ENCODE data around the gene MEMO1. TPM values are rescaled to one million over a fixed set of nuclear protein-coding genes. Genes with fewer than 3 reads are reported as not detected.

The MEMO1 gene
- total and polyA plus RNA-seq, 4 donors: 30.7 to 38.5 (median 32.2) TPM

- DNase-seq: no peak
- Histone ChIP-seq H3K27ac (ENCODE audit: low read depth in 1 of 2, low read length in 1 of 2) (no peak overlapping the region), H3K9me3 (ENCODE audit: control insufficient read depth in 4 of 4, insufficient read depth in 3 of 4, low read length in 3 of 4) (no peaks in the 10 kb centered on the region), H3K4me1 (ENCODE audit: control insufficient read depth in 5 of 5, insufficient read depth in 5 of 5, low read length in 5 of 5) (no peaks in the 10 kb centered on the region), H3K9ac (ENCODE audit: insufficient read depth in 1 of 2, low read length in 2 of 2) (no peak overlapping the region), H3K4me3 (no peak overlapping the region), H3K27me3 (ENCODE audit: control insufficient read depth in 3 of 3, insufficient read depth in 3 of 3, low read length in 2 of 3) (no peaks in the 10 kb centered on the region), H3K36me3 (ENCODE audit: control insufficient read depth in 4 of 4, insufficient read depth in 4 of 4, low read length in 4 of 4) (peaks cover 0 to 2% (median 0%) of the 10 kb centered on the region in 4 donors)
- 84 to 94% methylated on average over 5 of the region's 5 CpGs for WGBS, 2 donors
- no peak for ATAC-seq (ENCODE audit: insufficient read depth, low FRiP score)
- TF ChIP-seq CTCF (IDR thresholded peaks at IDR 0.05; ENCODE audit: control extremely low read depth, extremely low read depth): no peak
These were observed 78.2 kb downstream of the MEMO1 start for GRCh38 chr2:31932589-31932988.

DNA sequence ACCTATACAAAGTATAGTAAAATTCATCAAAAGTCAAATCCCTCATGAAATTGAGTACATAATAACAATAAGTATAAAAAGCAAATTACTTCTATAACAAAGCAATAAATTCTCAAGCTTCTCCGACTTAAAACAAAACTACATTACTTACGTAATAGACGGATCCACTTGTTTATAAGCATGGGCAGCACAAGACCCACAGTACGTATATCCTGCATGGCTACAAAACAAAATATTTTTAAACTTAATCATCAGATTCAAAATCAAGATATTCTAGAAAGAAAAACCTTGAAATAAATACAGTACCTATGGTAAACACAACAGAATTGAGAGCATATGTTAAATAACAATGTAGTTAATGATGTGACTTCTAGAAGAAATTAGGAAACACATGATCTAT, 78.9 kb downstream of the MEMO1 start:
- H3K4me1 ChIP-seq (ENCODE audit: control insufficient read depth in 5 of 5, insufficient read depth in 5 of 5, low read length in 5 of 5): no peaks in the 10 kb centered on the region
- WGBS, 2 donors: 91 to 93% methylated on average over 4 of the region's 4 CpGs
- no peaks in the 10 kb centered on the region for H3K9me3 ChIP-seq (ENCODE audit: control insufficient read depth in 4 of 4, insufficient read depth in 3 of 4, low read length in 3 of 4)
- no peak overlapping the region for H3K27ac ChIP-seq (ENCODE audit: low read depth in 1 of 2, low read length in 1 of 2)
- H3K4me3 ChIP-seq: no peak overlapping the region
- peaks cover 0 to 2% (median 1%) of the 10 kb centered on the region in 4 donors for H3K36me3 ChIP-seq (ENCODE audit: control insufficient read depth in 4 of 4, insufficient read depth in 4 of 4, low read length in 4 of 4)
- no peak overlapping the region for H3K9ac ChIP-seq (ENCODE audit: insufficient read depth in 1 of 2, low read length in 2 of 2)
- no peaks in the 10 kb centered on the region for H3K27me3 ChIP-seq (ENCODE audit: control insufficient read depth in 3 of 3, insufficient read depth in 3 of 3, low read length in 2 of 3)
- DNase-seq (no peak), ATAC-seq (ENCODE audit: insufficient read depth, low FRiP score) (no peak)
- TF ChIP-seq CTCF (IDR thresholded peaks at IDR 0.05; ENCODE audit: control extremely low read depth, extremely low read depth): no peak

DNA sequence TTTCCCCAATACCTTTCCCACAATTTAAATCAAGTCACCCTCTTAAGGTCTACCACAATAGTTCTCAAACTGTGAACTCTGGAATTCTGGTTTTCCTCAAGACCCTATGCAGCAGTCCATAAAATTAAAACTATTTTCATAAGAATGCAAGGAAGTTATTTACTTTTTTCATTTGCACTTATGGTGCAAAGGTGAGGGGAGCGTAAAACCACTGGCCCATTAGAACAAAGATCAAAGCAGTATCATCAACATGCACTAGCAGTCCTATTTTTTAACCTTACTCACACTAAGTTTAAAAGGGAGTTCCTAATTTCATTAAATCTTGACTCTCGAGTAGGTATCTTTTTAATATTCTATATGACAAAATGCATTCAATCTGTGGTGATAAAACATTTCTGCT, 85.3 kb downstream of the MEMO1 start:
- TF ChIP-seq CTCF (IDR thresholded peaks at IDR 0.05; ENCODE audit: control extremely low read depth, extremely low read depth): no peak
- no peaks in the 10 kb centered on the region for H3K9me3 ChIP-seq (ENCODE audit: control insufficient read depth in 4 of 4, insufficient read depth in 3 of 4, low read length in 3 of 4)
- DNase-seq: no peak
- no peak overlapping the region for H3K27ac ChIP-seq (ENCODE audit: low read depth in 1 of 2, low read length in 1 of 2)
- H3K9ac ChIP-seq (ENCODE audit: insufficient read depth in 1 of 2, low read length in 2 of 2): no peak overlapping the region
- H3K27me3 ChIP-seq (ENCODE audit: control insufficient read depth in 3 of 3, insufficient read depth in 3 of 3, low read length in 2 of 3): no peaks in the 10 kb centered on the region
- WGBS, 2 donors: 97% methylated on average over 2 of the region's 2 CpGs
- no peak for ATAC-seq (ENCODE audit: insufficient read depth, low FRiP score)
- no peak overlapping the region for H3K4me3 ChIP-seq
- peaks cover 0 to 10% (median 0%) of the 10 kb centered on the region in 5 donors for H3K4me1 ChIP-seq (ENCODE audit: control insufficient read depth in 5 of 5, insufficient read depth in 5 of 5, low read length in 5 of 5)
- H3K36me3 ChIP-seq (ENCODE audit: control insufficient read depth in 4 of 4, insufficient read depth in 4 of 4, low read length in 4 of 4): peaks cover 0 to 7% (median 3%) of the 10 kb centered on the region in 4 donors

- no peaks in the 10 kb centered on the region for H3K9me3 ChIP-seq (ENCODE audit: control insufficient read depth in 4 of 4, insufficient read depth in 3 of 4, low read length in 3 of 4)
- peaks cover 0 to 10% (median 0%) of the 10 kb centered on the region in 5 donors for H3K4me1 ChIP-seq (ENCODE audit: control insufficient read depth in 5 of 5, insufficient read depth in 5 of 5, low read length in 5 of 5)
- no peak overlapping the region for H3K27ac ChIP-seq (ENCODE audit: low read depth in 1 of 2, low read length in 1 of 2)
- no peak overlapping the region for H3K4me3 ChIP-seq
- no peak for TF ChIP-seq CTCF (IDR thresholded peaks at IDR 0.05; ENCODE audit: control extremely low read depth, extremely low read depth)
- DNase-seq (no peak), ATAC-seq (ENCODE audit: insufficient read depth, low FRiP score) (no peak)
- H3K9ac ChIP-seq (ENCODE audit: insufficient read depth in 1 of 2, low read length in 2 of 2): no peak overlapping the region
- peaks cover 2 to 7% (median 4%) of the 10 kb centered on the region in 4 donors for H3K36me3 ChIP-seq (ENCODE audit: control insufficient read depth in 4 of 4, insufficient read depth in 4 of 4, low read length in 4 of 4)
- no peaks in the 10 kb centered on the region for H3K27me3 ChIP-seq (ENCODE audit: control insufficient read depth in 3 of 3, insufficient read depth in 3 of 3, low read length in 2 of 3)
These were observed 87.1 kb downstream of the MEMO1 start for GRCh38 chr2:31923662-31924061.
